Astrocyte of the spinal cord (primary cell): Measurements from ENCODE around the gene FSIP1.

Experiments
- DNase-seq: peaks from one replicate; pipeline ENCODE4 v3.0.0; 2011; ENCODE audit warnings: low read depth, low spot score
- H3K4me3 ChIP-seq: 2 replicates; pipeline ENCODE4 v1.5.1; 2011; ENCODE audit warnings: low read depth, mild to moderate bottlenecking, low read length, moderate library complexity
- CTCF ChIP-seq: IDR thresholded peaks from 2 replicates; pipeline ENCODE4 v1.5.1; 2012; ENCODE audit warnings: low read depth, mild to moderate bottlenecking, low read length, inconsistent platforms
- in situ Hi-C: cut with HindIII; loops from 2 replicates; pipeline ENCODE4 v1.10.0; 2017; ENCODE audit warnings: low sequenced_read_pairs

FSIP1 gene

GRCh38 chr15:39596358-39597051 is 186.1 kb downstream of the FSIP1 start:
- no peak for TF ChIP-seq CTCF
- in situ Hi-C loops: no loop called here
- H3K4me3 ChIP-seq: no peak overlapping the region
- DNase-seq: peak; percentile 32

GRCh38 chr15:39595338-39596221 is 187.1 kb downstream of the FSIP1 start:
- in situ Hi-C loops: no loop called here
- no peak for TF ChIP-seq CTCF
- H3K4me3 ChIP-seq: no peak overlapping the region
- peak; percentile 27 for DNase-seq

- H3K4me3 ChIP-seq: no peak overlapping the region
- in situ Hi-C loops: no loop called here
- DNase-seq: peak; percentile 41
- no peak for TF ChIP-seq CTCF
Observed at GRCh38 chr15:39594446-39595337, 187.9 kb downstream of the FSIP1 start.

- no peak overlapping the region for H3K4me3 ChIP-seq
- TF ChIP-seq CTCF: no peak
- DNase-seq: peak; percentile 12
- in situ Hi-C loops: no loop called here
Observed at GRCh38 chr15:39593656-39594445, 188.8 kb downstream of the FSIP1 start.

GRCh38 chr15:39593071-39593655 is 189.5 kb downstream of the FSIP1 start:
- DNase-seq: peak; percentile 6
- no peak for TF ChIP-seq CTCF
- in situ Hi-C loops: no loop called here
- H3K4me3 ChIP-seq: no peak overlapping the region
